ENCODE data around the gene DIO1.

DNA sequence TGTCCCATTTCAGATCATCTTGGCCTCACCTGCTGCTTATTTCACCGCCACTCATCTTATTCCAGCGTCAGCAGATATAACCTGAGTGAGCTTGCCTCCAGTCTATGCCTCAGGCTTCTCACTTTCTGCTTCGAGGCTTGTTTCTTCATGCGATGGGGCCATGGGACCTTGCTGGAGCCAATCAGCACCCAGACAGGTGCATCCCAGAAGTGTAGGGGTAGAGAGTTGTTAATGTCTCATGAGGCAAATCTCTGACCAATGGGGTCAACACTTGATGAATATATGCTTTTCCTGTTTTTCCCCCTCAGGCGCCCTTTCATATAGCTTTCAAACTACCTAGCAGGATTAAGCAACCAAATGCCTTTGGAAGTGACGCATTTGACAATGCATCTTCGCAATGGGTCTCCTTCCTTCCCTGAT is 3.5 kb upstream of the DIO1 start:
- TF ChIP-seq, protein P1, sequence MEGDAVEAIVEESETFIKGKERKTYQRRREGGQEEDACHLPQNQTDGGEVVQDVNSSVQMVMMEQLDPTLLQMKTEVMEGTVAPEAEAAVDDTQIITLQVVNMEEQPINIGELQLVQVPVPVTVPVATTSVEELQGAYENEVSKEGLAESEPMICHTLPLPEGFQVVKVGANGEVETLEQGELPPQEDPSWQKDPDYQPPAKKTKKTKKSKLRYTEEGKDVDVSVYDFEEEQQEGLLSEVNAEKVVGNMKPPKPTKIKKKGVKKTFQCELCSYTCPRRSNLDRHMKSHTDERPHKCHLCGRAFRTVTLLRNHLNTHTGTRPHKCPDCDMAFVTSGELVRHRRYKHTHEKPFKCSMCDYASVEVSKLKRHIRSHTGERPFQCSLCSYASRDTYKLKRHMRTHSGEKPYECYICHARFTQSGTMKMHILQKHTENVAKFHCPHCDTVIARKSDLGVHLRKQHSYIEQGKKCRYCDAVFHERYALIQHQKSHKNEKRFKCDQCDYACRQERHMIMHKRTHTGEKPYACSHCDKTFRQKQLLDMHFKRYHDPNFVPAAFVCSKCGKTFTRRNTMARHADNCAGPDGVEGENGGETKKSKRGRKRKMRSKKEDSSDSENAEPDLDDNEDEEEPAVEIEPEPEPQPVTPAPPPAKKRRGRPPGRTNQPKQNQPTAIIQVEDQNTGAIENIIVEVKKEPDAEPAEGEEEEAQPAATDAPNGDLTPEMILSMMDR (IDR thresholded peaks at IDR 0.05): no peak
- TF ChIP-seq POLR2A (IDR thresholded peaks at IDR 0.05): no peak
